ENCODE results near the gene EBF4.

The EBF4 gene

DNA sequence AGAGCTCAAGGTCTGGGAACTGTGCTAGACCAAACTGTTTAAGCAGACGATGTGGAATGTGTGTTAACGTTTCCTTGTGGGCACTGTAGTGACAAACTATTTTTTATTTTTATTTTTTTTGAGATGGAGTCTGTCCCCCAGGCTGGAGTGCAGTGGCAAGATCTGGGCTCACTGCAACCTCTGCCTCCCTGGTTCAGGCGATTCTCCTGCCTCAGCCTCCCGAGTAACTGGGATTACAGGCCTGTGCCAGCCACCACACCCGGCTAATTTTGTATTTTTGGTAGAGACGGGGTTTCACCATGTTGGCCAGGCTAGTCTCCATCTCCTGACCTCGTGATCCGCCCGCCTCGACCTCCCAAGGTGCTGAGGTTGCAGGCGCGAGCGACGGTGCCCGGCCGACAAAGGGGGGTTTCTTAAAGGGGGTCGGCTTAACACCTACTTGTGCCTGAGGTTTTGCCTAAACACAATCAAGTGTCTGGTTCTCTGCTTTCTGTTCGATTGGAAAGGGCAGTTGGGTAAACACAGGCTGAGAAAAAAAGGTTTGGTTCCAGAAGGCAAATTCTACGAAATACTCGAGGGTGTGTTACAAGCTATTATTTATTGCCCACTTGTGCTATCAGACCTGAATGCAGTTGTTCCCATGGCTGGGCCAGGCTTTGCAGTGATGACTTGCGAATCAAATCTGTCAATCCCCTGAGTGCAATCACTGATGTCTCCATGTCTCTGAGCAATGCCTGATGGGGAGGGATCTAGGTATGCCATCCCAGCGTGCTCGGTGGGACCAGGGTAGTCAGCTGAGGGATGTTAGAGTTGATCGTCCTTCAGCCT is 38.8 kb upstream of the EBF4 start:
- no peak for DNase-seq (ENCODE audit: extremely low spot score)
- no peak for TF ChIP-seq CTBP1 (IDR thresholded peaks at IDR 0.05; ENCODE audit: borderline replicate concordance)
- TF ChIP-seq ZNF384 (IDR thresholded peaks at IDR 0.05), result no peak
- TF ChIP-seq SUZ12 (IDR thresholded peaks at IDR 0.05), result no peak
- no peak for TF ChIP-seq LEF1 (IDR thresholded peaks at IDR 0.05; ENCODE audit: borderline replicate concordance)
- TF ChIP-seq FOXK2 (IDR thresholded peaks at IDR 0.05), result no peak
- TF ChIP-seq BHLHE40 (IDR thresholded peaks at IDR 0.05; ENCODE audit: borderline replicate concordance), result no peak
- no peak for TF ChIP-seq FOXM1 (IDR thresholded peaks at IDR 0.05; ENCODE audit: borderline replicate concordance)
- TF ChIP-seq SP1 (IDR thresholded peaks at IDR 0.05), result no peak
- TF ChIP-seq NFRKB (IDR thresholded peaks at IDR 0.05), result no peak
- no peak for TF ChIP-seq FOXA1 (IDR thresholded peaks at IDR 0.05)
- TF ChIP-seq, protein P1, sequence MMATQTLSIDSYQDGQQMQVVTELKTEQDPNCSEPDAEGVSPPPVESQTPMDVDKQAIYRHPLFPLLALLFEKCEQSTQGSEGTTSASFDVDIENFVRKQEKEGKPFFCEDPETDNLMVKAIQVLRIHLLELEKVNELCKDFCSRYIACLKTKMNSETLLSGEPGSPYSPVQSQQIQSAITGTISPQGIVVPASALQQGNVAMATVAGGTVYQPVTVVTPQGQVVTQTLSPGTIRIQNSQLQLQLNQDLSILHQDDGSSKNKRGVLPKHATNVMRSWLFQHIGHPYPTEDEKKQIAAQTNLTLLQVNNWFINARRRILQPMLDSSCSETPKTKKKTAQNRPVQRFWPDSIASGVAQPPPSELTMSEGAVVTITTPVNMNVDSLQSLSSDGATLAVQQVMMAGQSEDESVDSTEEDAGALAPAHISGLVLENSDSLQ (IDR thresholded peaks at IDR 0.05), result no peak
- no peak for TF ChIP-seq L3MBTL2 (conservative IDR thresholded peaks at IDR 0.05)
- TF ChIP-seq ELF4 (IDR thresholded peaks at IDR 0.05), result no peak
- TF ChIP-seq HDGF (IDR thresholded peaks at IDR 0.05; ENCODE audit: borderline replicate concordance), result no peak
- no peak for TF ChIP-seq ARNT (IDR thresholded peaks at IDR 0.05)
- TF ChIP-seq TARDBP (IDR thresholded peaks at IDR 0.05), result no peak
- CTCF ChIA-PET, result interaction anchor here (0.7 kb wide), 1 partner anchor 131 kb away, joined by 4 read pairs; no protein-coding TSS in a partner anchor
- POLR2A ChIA-PET, result interaction anchor here (1.0 to 7.0 kb wide), 11 partner anchors 9 to 187 kb away, joined by 3 to 79 read pairs (median 7); partner anchors contain the start of genes IDH3B, SNRPB and ZNF343

GRCh38 chr20:2654384-2654822 is 38.2 kb upstream of the EBF4 start:
- ChIA-PET POLR2A (interaction anchor here (1.0 to 7.0 kb wide), 4 partner anchors 9 to 184 kb away, joined by 3 to 79 read pairs (median 18); partner anchors contain the start of genes IDH3B and SNRPB), CTCF (no interaction called here)
- DNase-seq (ENCODE audit: extremely low spot score), result no peak
- TF ChIP-seq SP1 (IDR thresholded peaks at IDR 0.05), result no peak
- no peak for TF ChIP-seq TARDBP (IDR thresholded peaks at IDR 0.05)
- TF ChIP-seq L3MBTL2 (conservative IDR thresholded peaks at IDR 0.05), result no peak
- no peak for TF ChIP-seq NFRKB (IDR thresholded peaks at IDR 0.05)
- no peak for TF ChIP-seq FOXK2 (IDR thresholded peaks at IDR 0.05)
- no peak for TF ChIP-seq LEF1 (IDR thresholded peaks at IDR 0.05; ENCODE audit: borderline replicate concordance)
- no peak for TF ChIP-seq CTBP1 (IDR thresholded peaks at IDR 0.05; ENCODE audit: borderline replicate concordance)
- TF ChIP-seq FOXA1 (IDR thresholded peaks at IDR 0.05), result no peak

DNA sequence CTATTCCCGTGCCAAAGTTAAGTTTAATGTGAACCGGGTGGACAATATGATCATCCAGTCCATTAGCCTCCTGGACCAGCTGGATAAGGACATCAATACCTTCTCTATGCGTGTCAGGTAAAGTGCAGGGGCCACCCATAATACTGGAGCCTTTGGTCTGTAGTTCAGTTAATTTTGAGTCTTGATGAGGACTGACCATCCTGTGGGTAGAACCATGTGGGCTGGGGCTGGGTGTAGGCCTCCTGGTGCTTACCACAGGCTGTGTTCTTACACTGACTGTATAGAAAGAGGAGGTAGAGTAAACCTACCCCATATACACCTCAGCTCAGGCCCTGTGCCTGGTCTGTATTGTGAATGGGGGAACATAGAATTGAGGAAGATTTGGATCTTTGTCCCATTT is 37.7 kb upstream of the EBF4 start:
- TF ChIP-seq FOXA1 (IDR thresholded peaks at IDR 0.05), result no peak
- TF ChIP-seq ZNF384 (IDR thresholded peaks at IDR 0.05), result no peak
- TF ChIP-seq SP1 (IDR thresholded peaks at IDR 0.05), result no peak
- no peak for TF ChIP-seq HDGF (IDR thresholded peaks at IDR 0.05; ENCODE audit: borderline replicate concordance)
- TF ChIP-seq, protein P1 (IDR thresholded peaks at IDR 0.05), result no peak
- TF ChIP-seq L3MBTL2 (conservative IDR thresholded peaks at IDR 0.05), result no peak
- TF ChIP-seq BHLHE40 (IDR thresholded peaks at IDR 0.05; ENCODE audit: borderline replicate concordance), result no peak
- no peak for TF ChIP-seq ARNT (IDR thresholded peaks at IDR 0.05)
- no peak for TF ChIP-seq CTBP1 (IDR thresholded peaks at IDR 0.05; ENCODE audit: borderline replicate concordance)
- TF ChIP-seq FOXM1 (IDR thresholded peaks at IDR 0.05; ENCODE audit: borderline replicate concordance), result no peak
- TF ChIP-seq ELF4 (IDR thresholded peaks at IDR 0.05), result no peak
- TF ChIP-seq NFRKB (IDR thresholded peaks at IDR 0.05), result no peak
- TF ChIP-seq FOXK2 (IDR thresholded peaks at IDR 0.05), result no peak
- no peak for TF ChIP-seq TARDBP (IDR thresholded peaks at IDR 0.05)
- ChIA-PET CTCF (no interaction called here), POLR2A (interaction anchor here (1.0 to 7.0 kb wide), 3 partner anchors 9 to 185 kb away, joined by 3 to 79 read pairs (median 34); partner anchors contain the start of genes IDH3B and SNRPB)
- no peak for DNase-seq (ENCODE audit: extremely low spot score)

DNA sequence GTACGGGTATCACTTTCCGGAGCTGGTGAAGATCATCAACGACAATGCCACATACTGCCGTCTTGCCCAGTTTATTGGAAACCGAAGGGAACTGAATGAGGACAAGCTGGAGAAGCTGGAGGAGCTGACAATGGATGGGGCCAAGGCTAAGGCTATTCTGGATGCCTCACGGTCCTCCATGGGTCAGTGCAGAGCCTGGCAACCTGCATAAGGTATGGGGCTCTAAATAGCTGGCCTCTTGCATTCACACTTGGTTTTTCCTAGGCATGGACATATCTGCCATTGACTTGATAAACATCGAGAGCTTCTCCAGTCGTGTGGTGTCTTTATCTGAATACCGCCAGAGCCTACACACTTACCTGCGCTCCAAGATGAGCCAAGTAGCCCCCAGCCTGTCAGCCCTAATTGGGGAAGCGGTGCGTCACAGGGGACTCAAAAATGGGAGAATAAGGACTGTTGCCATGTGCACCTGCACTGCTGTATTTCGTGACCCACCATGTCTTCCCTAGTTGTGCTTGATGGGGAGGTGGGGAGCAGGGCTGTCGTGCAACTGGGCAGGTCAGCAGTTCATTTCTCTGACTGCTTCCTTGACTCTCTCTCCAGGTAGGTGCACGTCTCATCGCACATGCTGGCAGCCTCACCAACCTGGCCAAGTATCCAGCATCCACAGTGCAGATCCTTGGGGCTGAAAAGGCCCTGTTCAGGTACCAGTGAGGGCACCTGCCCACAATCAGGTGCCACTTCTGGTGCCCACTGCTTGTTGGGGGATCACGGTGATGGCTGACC is 37.1 kb upstream of the EBF4 start:
- no peak for TF ChIP-seq ELF4 (IDR thresholded peaks at IDR 0.05)
- no peak for TF ChIP-seq CTBP1 (IDR thresholded peaks at IDR 0.05; ENCODE audit: borderline replicate concordance)
- no peak for TF ChIP-seq L3MBTL2 (conservative IDR thresholded peaks at IDR 0.05)
- TF ChIP-seq HDGF (IDR thresholded peaks at IDR 0.05; ENCODE audit: borderline replicate concordance), result no peak
- no peak for TF ChIP-seq FOXM1 (IDR thresholded peaks at IDR 0.05; ENCODE audit: borderline replicate concordance)
- TF ChIP-seq FOXK2 (IDR thresholded peaks at IDR 0.05), result no peak
- no peak for TF ChIP-seq SUZ12 (IDR thresholded peaks at IDR 0.05)
- TF ChIP-seq FOXA1 (IDR thresholded peaks at IDR 0.05), result no peak
- no peak for TF ChIP-seq ARNT (IDR thresholded peaks at IDR 0.05)
- no peak for TF ChIP-seq TARDBP (IDR thresholded peaks at IDR 0.05)
- no peak for TF ChIP-seq ZNF384 (IDR thresholded peaks at IDR 0.05)
- TF ChIP-seq BHLHE40 (IDR thresholded peaks at IDR 0.05; ENCODE audit: borderline replicate concordance), result no peak
- TF ChIP-seq SP1 (IDR thresholded peaks at IDR 0.05), result no peak
- TF ChIP-seq LEF1 (IDR thresholded peaks at IDR 0.05; ENCODE audit: borderline replicate concordance), result no peak
- no peak for TF ChIP-seq NFRKB (IDR thresholded peaks at IDR 0.05)
- TF ChIP-seq, protein P1 (IDR thresholded peaks at IDR 0.05), result no peak
- CTCF ChIA-PET, result no interaction called here
- POLR2A ChIA-PET, result interaction anchor here (1.0 to 7.0 kb wide), 3 partner anchors 8 to 186 kb away, joined by 3 to 79 read pairs (median 34); partner anchors contain the start of genes IDH3B and SNRPB
- DNase-seq (ENCODE audit: extremely low spot score), result no peak

Measured in HEK293T (cell line).